ENCODE results near the gene TRIM3.

The TRIM3 gene

GRCh38 chr11:6437993-6438392 lies 35.7 kb downstream of the TRIM3 start:
- no peak for DNase-seq (ENCODE audit: low read depth in 2 of 2)

- DNase-seq (ENCODE audit: low read depth in 2 of 2): no peak
These were observed 36.3 kb downstream of the TRIM3 start for GRCh38 chr11:6437423-6437822.

GRCh38 chr11:6433998-6434660 lies 39.6 kb downstream of the TRIM3 start:
- DNase-seq (ENCODE audit: low read depth in 2 of 2): no peak

GRCh38 chr11:6431861-6432260 lies 41.9 kb downstream of the TRIM3 start:
- DNase-seq (ENCODE audit: low read depth in 2 of 2): no peak

- DNase-seq (ENCODE audit: low read depth in 2 of 2): no peak
These were observed 46.2 kb downstream of the TRIM3 start for GRCh38 chr11:6427516-6427915.

GRCh38 chr11:6420677-6421076 lies 53.1 kb downstream of the TRIM3 start:
- DNase-seq (ENCODE audit: low read depth in 2 of 2): no peak

GRCh38 chr11:6419009-6419631 lies 54.6 kb downstream of the TRIM3 start, which contains the start of gene APBB1:
Gene APBB1, minus strand, starts transcription at chr11:6419094. Its CDS starts 7,747 bp downstream, at chr11:6411347.
- DNase-seq (ENCODE audit: low read depth in 2 of 2): peak; percentile 35 to 64

- no peak for DNase-seq (ENCODE audit: low read depth in 2 of 2)
These were observed 55.2 kb downstream of the TRIM3 start for GRCh38 chr11:6418557-6419008.

GRCh38 chr11:6417907-6418556 lies 55.7 kb downstream of the TRIM3 start:
- no peak for DNase-seq (ENCODE audit: low read depth in 2 of 2)

- DNase-seq (ENCODE audit: low read depth in 2 of 2): no peak
These were observed 57.9 kb downstream of the TRIM3 start for GRCh38 chr11:6415797-6416196.

GRCh38 chr11:6414874-6415328 lies 58.8 kb downstream of the TRIM3 start:
- DNase-seq (ENCODE audit: low read depth in 2 of 2): no peak

- peak in 1 of 2 donors; percentile 36 for DNase-seq (ENCODE audit: low read depth in 2 of 2)
These were observed 59.9 kb downstream of the TRIM3 start for GRCh38 chr11:6413791-6414201.

GRCh38 chr11:6411594-6412031 lies 62.1 kb downstream of the TRIM3 start:
- no peak for DNase-seq (ENCODE audit: low read depth in 2 of 2)

GRCh38 chr11:6410695-6411430 lies 62.9 kb downstream of the TRIM3 start:
- no peak for DNase-seq (ENCODE audit: low read depth in 2 of 2)

- no peak for DNase-seq (ENCODE audit: low read depth in 2 of 2)
These were observed 67.4 kb downstream of the TRIM3 start for GRCh38 chr11:6406370-6406769.

GRCh38 chr11:6405846-6406245 lies 67.9 kb downstream of the TRIM3 start:
- no peak for DNase-seq (ENCODE audit: low read depth in 2 of 2)

- DNase-seq (ENCODE audit: low read depth in 2 of 2): no peak
These were observed 68.6 kb downstream of the TRIM3 start for GRCh38 chr11:6405052-6405667.

- DNase-seq (ENCODE audit: low read depth in 2 of 2): no peak
These were observed 69.2 kb downstream of the TRIM3 start for GRCh38 chr11:6404342-6405051.

- no peak for DNase-seq (ENCODE audit: low read depth in 2 of 2)
These were observed 70.2 kb downstream of the TRIM3 start for GRCh38 chr11:6403539-6403938.

- peak in 1 of 2 donors; percentile 54 for DNase-seq (ENCODE audit: low read depth in 2 of 2)
These were observed 71.2 kb downstream of the TRIM3 start for GRCh38 chr11:6402561-6402981.

- DNase-seq (ENCODE audit: low read depth in 2 of 2): no peak
These were observed 71.7 kb downstream of the TRIM3 start for GRCh38 chr11:6402061-6402470.

All from stimulated activated CD4-positive, alpha-beta T cell treated with anti-CD3 and anti-CD28 coated beads, Interleukin-1b, Interleukin-23, amount 100 ng/mL, for 1 hour (primary cell).